GM19193 (cell line): ENCODE measurements around the gene RACK1.
A peak's percentile ranks its signal among the peaks of the same experiment; 100 is the strongest.

ENCODE experiments used
- POLR2A ChIP-seq: IDR thresholded peaks from 4 replicates; pipeline ENCODE4 v1.6.1; 2011; ENCODE audit not compliant: insufficient read depth, insufficient read length; ENCODE audit errors: extremely low read depth

The RACK1 gene

DNA sequence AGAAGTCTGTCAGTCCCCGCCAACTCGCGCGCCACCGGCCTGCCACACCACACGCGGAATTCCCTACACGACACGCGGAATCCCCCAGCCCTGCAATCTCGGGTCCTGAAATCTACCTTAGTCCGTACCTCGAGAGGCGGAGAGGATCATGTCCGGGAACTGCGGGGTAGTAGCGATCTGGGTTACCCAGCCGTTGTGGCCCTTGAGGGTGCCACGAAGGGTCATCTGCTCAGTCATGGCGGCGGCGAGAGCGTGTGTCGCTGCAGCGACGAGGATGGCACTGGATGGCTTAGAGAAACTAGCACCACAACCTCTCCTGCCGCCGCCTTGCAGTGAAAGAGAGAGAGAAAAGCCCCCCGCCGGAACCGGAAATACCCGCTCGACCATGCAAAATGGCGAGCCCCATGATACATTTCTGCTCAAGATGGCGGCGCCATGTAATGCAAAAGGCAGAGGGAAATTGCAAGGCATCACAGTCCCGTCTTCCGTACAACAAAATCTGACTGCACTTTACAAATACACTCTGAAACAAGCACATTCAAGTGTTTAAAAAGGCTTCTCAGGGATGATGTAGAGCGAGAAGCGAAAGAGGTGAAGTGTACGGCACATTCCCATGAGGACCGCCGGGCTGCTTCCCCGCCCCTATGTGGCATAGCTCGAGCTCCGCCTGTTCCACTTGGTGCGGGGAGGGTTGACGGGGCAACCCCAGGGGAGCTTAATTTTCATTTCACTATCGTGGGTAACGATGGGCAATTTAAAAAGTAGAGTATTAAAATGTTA is at the start of gene RACK1:
Gene RACK1, minus strand, starts transcription at position 343 of the 780 bp plus-strand sequence. Its CDS starts 106 bp downstream, at position 237.
- peak; percentile 98 for TF ChIP-seq POLR2A

DNA sequence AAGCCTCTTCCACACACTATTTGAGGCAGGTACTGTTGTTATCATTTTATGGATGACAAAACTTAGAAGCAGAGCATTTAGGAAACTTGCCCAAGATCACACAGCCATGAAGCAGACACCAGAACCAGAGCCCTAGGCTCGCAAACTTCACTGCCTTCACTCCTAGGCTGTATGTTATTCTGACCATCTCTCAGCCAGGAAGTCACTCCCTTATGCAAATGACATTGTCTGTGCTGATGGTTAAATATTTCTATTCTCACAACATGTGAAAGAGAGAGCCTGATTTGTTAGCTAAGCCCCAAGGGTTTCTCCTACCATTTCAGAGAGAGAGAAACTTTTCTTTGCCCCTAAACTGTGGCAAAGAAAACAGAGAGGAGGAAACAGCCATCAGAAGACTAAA is 43.6 kb upstream of the RACK1 start:
- TF ChIP-seq POLR2A: peak; percentile 32

DNA sequence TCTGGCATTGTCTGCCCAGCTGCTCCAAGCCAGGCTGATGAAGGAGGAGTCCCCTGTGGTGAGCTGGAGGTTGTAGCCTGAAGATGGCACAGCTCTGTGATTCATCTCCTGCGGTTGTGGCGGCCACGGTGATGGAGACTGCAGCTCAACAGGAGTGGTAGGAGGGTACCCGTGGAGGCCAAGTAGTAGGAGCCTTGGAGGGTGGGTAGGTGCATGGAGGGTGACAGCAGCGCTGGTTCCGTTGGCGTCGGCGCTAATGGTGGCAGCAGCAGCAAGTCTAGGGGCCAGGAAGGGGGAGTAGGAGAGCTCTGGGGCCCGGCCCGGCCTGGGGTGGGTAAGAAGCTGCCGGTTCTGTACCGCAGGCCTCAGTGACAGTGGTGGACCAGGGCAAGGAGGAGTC is 39.6 kb upstream of the RACK1 start:
- TF ChIP-seq POLR2A: no peak

DNA sequence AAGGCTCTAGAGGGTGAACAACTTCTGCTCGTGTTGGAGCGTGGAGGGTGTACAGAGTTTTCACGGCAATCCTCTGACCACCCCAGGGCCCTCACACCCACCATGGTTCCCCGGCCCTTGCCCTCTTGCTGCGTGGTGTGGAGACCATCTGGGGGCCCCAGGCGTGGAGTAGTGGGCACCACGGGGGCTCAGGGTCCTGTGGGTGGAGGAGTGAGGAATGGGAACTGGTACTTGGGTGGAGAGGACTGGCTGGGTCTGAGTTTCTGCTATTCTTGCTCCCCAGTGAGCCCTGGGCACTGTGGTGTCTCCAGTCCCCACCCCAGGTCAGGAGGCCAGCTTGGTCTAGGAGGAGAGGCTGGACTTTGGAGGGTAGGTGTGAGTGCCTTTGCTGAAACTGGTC is 39.2 kb upstream of the RACK1 start:
- TF ChIP-seq POLR2A: no peak

DNA sequence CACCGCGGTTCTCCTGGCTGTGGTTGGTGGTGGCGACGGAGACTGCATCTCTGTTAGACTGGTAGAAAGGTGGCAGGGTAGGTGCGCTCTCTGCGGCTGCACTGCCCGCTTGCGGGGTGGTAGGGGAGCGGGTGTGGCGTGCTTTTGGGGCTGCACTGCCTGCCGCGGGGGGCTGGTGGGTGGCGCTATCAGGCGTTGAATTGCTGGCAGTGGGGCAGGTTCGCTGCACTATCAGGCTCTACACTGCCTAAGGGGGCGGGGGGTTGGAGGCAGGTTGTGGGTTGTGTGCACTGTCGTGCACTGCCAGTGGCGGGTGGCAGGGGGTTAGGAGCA is 38.2 kb upstream of the RACK1 start:
- no peak for TF ChIP-seq POLR2A

DNA sequence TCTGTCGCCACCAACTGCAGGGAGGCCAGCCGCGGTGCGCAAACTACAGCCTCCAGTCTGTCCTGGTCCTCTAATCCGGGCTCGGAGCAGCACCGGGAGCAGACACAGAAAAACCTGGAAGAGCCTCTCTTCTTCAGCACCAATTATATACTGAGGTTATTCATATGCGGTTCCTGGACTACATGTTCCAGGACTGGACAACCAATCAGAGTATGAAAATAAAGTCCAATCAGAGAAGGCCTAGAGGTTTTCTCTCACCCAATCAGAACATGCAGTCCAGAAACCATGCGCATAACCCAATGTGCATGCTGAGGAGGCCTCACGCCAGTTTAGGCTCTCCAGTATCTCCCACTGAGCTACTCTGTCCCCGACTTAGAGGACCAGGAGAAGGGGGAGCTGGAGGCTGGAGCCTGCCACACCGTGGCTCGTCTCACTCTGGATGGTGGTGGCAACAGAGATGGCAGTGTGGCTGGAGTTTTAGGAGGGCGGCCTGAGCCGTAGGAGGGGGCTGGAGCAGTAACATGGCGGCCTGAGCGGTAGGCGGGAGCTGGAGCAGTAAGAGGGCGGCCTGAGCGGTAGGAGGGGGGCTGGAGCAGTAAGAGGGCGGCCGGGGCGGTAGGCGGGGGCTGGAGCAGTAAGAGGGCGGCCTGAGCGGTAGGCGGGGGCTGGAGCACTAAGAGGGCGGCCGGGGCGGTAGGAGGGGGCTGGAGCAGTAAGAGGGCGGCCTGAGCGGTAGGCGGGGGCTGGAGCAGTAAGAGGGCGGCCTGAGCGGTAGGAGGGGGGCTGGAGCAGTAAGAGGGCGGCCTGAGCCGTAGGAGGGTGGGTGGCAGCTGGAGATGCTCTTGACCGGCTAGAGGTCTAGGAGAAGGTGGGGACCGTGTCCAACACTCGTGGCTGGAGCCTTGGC is 37.6 kb upstream of the RACK1 start:
- no peak for TF ChIP-seq POLR2A

DNA sequence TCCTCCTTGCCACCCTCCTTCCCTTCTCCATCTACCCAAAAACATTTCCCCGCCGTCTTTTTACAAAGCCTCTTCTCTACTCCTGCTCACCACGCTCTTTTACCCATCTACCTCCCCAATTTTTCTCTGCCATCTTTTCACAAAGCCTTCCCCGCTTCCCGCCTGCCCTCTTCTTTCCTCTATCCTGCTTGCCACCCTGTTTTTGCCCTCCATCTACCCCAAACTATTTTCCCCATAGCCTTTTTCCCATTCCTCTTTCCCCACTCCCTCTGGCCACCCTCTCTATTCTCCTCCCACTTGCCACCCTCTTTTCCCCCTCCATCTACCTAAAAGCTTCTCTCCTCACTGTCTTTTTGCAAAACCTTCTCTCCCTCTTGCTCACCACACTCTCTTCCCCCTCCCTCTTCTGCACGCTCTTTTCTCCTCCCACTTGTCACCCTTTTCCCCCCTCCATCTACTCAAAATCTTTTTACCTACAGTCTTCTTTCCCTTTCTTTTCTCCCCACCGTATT is 36.6 kb upstream of the RACK1 start:
- TF ChIP-seq POLR2A: no peak

DNA sequence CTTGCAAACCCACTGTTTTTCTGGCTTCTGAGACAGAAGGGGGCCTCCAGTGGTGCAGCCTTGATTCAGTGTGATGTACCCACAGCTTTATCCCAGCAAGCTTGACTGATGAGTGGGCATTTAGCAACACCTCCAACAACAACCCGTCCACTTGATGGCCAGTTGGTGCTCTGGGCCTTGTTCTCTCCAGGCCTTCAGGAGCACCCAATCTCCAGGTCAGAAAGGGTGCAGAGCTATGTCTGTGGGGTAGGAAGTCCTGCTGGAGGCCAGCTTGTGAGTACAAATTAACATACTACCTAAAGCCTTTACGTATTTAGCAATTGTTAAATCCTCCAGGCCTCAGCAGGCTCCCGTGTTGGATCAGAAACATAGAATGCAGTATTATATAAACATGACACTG is 27.4 kb upstream of the RACK1 start:
- TF ChIP-seq POLR2A: no peak

DNA sequence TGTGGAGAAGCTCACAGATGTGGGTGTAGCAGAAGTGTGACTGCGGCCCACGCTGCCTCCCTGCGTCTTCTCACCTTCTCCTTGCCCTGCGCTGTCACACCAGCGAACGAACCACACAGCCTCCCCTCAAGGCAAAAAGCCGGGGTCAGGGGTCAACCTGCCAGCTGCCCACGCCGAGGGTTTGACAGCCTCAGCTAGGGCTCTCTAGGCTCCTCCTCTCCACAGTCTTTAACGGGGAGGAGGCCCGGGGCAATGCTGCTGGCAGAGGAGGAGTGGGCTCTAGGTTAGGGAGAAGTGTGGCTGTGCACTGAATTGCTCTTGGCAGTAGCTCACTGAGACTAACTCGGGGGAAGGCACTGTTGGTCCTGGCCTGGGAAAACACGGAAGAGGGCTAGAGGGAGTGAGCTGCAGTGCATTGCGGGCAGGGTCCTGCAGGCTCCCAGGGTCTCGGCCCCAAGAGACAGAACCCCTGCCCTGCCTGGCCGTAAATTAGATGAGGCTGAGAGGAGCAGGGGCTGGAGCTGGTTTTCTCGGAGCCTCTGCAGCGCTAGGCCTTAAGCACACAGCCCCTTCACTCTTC is 21.5 kb upstream of the RACK1 start:
- TF ChIP-seq POLR2A: no peak

DNA sequence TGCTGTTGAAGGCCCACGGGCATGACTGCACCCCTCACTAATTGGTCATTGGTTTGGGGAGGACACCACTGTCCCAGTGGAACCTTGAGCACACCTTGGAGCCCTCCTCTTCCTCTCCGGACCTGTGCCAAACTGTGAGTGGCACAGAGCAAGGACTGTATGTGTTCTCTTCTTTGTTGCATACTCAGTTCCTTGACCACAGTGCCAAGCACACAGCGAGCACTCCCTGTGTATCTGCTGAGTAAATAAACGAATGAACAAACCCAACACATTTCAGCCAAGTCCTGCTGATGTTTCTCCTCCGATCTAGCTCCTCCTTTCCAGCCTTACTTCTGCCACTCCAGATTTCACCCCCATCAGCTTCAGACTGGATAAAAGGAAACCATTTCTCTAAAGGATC is 19.9 kb upstream of the RACK1 start:
- TF ChIP-seq POLR2A: no peak

DNA sequence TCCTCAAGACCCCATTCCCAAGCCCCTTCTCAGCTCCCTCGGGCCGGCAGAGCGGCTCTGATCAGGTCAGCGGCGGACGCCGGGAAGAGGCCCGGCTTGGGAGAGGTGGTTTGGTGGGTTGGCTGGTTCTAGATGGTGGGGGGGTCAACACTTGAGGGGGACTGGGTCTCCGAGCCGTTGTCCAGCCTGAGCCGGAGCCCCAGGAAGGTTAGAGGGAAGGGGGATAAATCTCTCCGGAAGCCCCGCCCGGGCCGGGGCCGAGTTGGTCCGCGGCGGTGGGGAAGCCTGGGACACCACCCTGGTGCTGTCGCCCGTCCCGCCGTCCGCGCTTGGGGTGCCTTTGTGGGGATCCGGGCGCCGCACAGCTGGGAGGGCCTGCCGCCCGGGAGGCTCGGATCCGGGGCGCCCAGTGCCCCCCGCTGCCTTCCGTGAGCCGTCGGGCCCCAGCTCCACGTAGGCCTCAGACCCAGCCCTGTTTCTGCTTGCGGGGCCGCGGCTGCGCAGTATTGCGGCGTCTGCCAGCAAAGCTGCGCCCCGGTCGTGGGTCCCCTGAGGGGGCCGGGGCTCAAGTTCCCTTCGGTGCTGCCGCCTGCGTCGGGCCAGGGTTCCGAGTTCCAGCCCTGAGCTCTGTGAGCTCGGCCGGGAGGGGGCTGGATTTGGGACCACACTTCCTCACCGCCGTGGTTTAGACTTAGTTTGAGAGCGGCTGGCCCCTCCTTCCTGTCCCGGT is 17.8 kb upstream of the RACK1 start:
- peak; percentile 76 for TF ChIP-seq POLR2A

DNA sequence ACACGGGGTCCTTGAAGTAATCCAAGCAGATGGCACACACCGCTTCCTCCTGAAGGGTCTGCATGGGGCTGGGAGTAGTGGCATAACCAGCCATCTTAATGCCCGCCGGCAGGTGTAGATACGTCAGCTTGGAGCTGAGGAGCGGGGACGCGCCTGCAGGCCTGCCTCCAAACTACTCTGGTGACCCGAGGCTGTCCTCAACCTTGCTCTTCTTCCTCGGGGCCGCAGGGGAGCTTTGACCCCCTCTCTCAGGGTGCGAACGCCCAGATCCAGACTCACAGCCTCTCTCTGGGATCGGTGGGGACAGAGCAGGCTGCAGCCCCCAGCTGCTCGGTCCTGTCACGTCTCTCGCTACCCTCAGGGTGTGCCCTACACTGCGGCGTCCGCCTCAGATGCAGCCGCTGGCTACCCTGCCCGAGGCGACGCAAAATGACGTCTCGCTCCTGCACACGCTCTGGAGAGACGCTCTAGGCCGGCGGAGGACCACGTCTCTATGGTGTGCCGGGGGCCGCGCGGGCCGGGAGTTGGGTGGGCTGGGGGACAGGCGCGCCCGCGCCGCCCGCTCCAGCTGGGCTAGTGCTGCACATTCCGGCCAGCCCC is 17.1 kb upstream of the RACK1 start, which contains the start of gene TRIM52:
Gene TRIM52, minus strand, starts transcription at position 424 of the 600 bp plus-strand sequence. Its CDS starts 330 bp downstream, at position 94.
- peak; percentile 98 for TF ChIP-seq POLR2A

DNA sequence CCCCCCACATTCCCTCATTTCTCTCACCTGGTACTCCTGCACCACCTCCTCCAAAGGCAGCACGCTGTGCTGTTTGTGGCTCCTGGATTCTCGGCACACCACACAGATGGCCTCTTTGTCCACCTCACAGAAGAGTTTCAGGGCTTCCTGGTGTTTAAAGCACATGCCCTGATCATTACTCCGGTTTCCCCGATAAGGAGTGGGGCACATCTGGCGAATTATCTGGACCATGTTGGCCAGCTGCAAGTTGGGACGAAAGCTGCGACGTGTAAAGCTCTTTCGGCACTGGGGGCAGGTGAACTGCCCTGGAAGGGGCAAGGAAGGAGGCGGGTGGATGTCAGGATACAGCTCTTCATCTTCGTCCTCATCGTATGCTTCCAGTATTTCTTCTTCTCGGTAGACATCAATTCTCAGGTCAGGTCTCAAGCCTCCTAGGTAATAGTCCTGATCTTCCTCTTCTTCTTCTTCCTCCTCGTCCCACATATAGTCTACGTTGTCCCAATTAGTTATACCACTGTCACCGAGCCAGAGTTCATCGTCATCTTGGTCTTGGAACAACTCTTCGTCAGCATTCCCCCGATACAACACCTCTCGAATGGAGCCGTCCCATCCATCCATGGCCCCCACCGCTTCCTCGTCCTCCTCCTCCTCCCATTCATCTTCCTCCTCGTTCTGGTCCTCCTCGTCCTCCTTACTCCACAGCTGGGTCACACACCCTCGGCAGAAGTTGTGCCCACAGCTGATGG is 16.4 kb upstream of the RACK1 start:
- TF ChIP-seq POLR2A: no peak
